Gastroesophageal sphincter (tissue), 3 donors: ENCODE results near the gene IL17RD.

Experiments
- EP300 ChIP-seq: sonication (generic); formaldehyde crosslinking; IDR thresholded peaks from one replicate; pipeline ENCODE4 v1.6.1; 2017; ENCODE audit warnings: antibody characterized with exemption, mild to moderate bottlenecking
- POLR2A ChIP-seq, 2 donors: fragments of 450-650 bp; IDR thresholded peaks; one replicate each; pipeline ENCODE4 v1.6.1; 2017; ENCODE audit warnings: antibody characterized with exemption in 2 of 2, mild to moderate bottlenecking in 2 of 2, moderate library complexity in 1 of 2
- TF ChIP-seq, protein P1 (sequence below), 4 experiments: fragments of 200-600 bp in 2 of 4; fragments of 450-650 bp in 2 of 4; sonication (generic) in 1 of 4; IDR thresholded peaks; one replicate each; pipeline ENCODE4 v1.5.1; 2017 to 2019; ENCODE audit warnings: antibody characterized with exemption in 4 of 4, mild to moderate bottlenecking in 2 of 4, moderate library complexity in 2 of 4

DNA sequence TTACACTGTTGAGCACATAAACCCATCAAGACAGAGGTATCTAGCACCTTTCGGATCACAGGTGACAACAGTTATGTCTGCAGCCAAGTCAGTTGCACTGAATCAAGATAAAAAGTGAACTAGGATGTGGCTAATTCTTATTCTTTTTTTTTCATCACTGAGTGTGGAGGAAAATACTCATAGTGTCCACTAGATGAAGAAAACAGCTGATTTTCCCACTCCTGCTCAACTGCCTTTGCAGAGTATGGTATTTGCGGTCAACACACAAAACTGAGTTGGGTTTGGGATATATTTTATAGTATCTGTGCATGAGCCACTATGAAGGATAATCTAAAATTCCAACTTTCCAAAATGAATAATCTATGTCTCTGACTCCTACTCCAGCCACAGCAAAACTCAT lies 32.5 kb downstream of the IL17RD start:
- TF ChIP-seq POLR2A (IDR thresholded peaks at IDR 0.05): no peak
- TF ChIP-seq, protein P1, sequence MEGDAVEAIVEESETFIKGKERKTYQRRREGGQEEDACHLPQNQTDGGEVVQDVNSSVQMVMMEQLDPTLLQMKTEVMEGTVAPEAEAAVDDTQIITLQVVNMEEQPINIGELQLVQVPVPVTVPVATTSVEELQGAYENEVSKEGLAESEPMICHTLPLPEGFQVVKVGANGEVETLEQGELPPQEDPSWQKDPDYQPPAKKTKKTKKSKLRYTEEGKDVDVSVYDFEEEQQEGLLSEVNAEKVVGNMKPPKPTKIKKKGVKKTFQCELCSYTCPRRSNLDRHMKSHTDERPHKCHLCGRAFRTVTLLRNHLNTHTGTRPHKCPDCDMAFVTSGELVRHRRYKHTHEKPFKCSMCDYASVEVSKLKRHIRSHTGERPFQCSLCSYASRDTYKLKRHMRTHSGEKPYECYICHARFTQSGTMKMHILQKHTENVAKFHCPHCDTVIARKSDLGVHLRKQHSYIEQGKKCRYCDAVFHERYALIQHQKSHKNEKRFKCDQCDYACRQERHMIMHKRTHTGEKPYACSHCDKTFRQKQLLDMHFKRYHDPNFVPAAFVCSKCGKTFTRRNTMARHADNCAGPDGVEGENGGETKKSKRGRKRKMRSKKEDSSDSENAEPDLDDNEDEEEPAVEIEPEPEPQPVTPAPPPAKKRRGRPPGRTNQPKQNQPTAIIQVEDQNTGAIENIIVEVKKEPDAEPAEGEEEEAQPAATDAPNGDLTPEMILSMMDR (IDR thresholded peaks at IDR 0.05): no peak
- no peak for TF ChIP-seq EP300
